ENCODE data around the gene ARMC2.

The ARMC2 gene

GRCh38 chr6:108836061-108836460, 12.2 kb upstream of the ARMC2 start:
- Histone ChIP-seq H3K36me3 (ENCODE audit: insufficient read depth, low read length) (no peaks in the 10 kb centered on the region), H3K9me3 (ENCODE audit: insufficient read depth, low read depth, low read length) (no peaks in the 10 kb centered on the region), H3K4me1 (ENCODE audit: insufficient read depth, low read length, poor library complexity, severe bottlenecking) (peaks cover 31% of the 10 kb centered on the region), H3K9me2 (replicated peaks; ENCODE audit: low read depth, low read length) (no peaks in the 10 kb centered on the region), H3K4me2 (ENCODE audit: low read depth, low read length, poor library complexity, severe bottlenecking) (no peak overlapping the region), H3F3A (ENCODE audit: low read depth) (no peaks in the 10 kb centered on the region), H3K27me3 (ENCODE audit: insufficient read depth, low read length, poor library complexity, severe bottlenecking) (no peaks in the 10 kb centered on the region), H3K79me2 (ENCODE audit: insufficient read depth, low read length) (no peaks in the 10 kb centered on the region), H3K9ac (ENCODE audit: low read depth, low read length, poor library complexity, severe bottlenecking) (no peak overlapping the region), H3K4me3 (ENCODE audit: low read length, poor library complexity, severe bottlenecking) (no peak overlapping the region), H4K20me1 (ENCODE audit: insufficient read depth, low read length, poor library complexity, severe bottlenecking) (no peaks in the 10 kb centered on the region), H2AFZ (ENCODE audit: low read length) (no peak overlapping the region)
- TF ChIP-seq EZH2phosphoT487 (IDR thresholded peaks at IDR 0.05; ENCODE audit: borderline replicate concordance) (no peak), CTCF (conservative IDR thresholded peaks at IDR 0.05; ENCODE audit: low read length) (no peak)

GRCh38 chr6:108837236-108837971, 10.8 kb upstream of the ARMC2 start:
- no peaks in the 10 kb centered on the region for H3K9me3 ChIP-seq (ENCODE audit: insufficient read depth, low read depth, low read length)
- peak overlapping the region; percentile 68 for H2AFZ ChIP-seq (ENCODE audit: low read length)
- peak overlapping the region; percentile 27 for H3K4me3 ChIP-seq (ENCODE audit: low read length, poor library complexity, severe bottlenecking)
- no peaks in the 10 kb centered on the region for H3K36me3 ChIP-seq (ENCODE audit: insufficient read depth, low read length)
- H3K9me2 ChIP-seq (replicated peaks; ENCODE audit: low read depth, low read length) = no peaks in the 10 kb centered on the region
- no peaks in the 10 kb centered on the region for H3F3A ChIP-seq (ENCODE audit: low read depth)
- H3K4me1 ChIP-seq (ENCODE audit: insufficient read depth, low read length, poor library complexity, severe bottlenecking) = peaks cover 31% of the 10 kb centered on the region
- peak overlapping the region; percentile 35 for H3K9ac ChIP-seq (ENCODE audit: low read depth, low read length, poor library complexity, severe bottlenecking)
- H4K20me1 ChIP-seq (ENCODE audit: insufficient read depth, low read length, poor library complexity, severe bottlenecking) = no peaks in the 10 kb centered on the region
- H3K27me3 ChIP-seq (ENCODE audit: insufficient read depth, low read length, poor library complexity, severe bottlenecking) = no peaks in the 10 kb centered on the region
- TF ChIP-seq EZH2phosphoT487 (IDR thresholded peaks at IDR 0.05; ENCODE audit: borderline replicate concordance) = no peak
- no peak for TF ChIP-seq CTCF (conservative IDR thresholded peaks at IDR 0.05; ENCODE audit: low read length)
- H3K79me2 ChIP-seq (ENCODE audit: insufficient read depth, low read length) = no peaks in the 10 kb centered on the region
- peak overlapping the region; percentile 69 for H3K4me2 ChIP-seq (ENCODE audit: low read depth, low read length, poor library complexity, severe bottlenecking)

GRCh38 chr6:108838101-108838717, 10.0 kb upstream of the ARMC2 start:
- Histone ChIP-seq H3K9ac (ENCODE audit: low read depth, low read length, poor library complexity, severe bottlenecking) (peak overlapping the region; percentile 35), H3K4me1 (ENCODE audit: insufficient read depth, low read length, poor library complexity, severe bottlenecking) (peaks cover 31% of the 10 kb centered on the region), H3K4me2 (ENCODE audit: low read depth, low read length, poor library complexity, severe bottlenecking) (peak overlapping the region; percentile 69)

More at GRCh38 chr6:108838101-108838717, 10.0 kb upstream of the ARMC2 start:
- H3K27me3 ChIP-seq (ENCODE audit: insufficient read depth, low read length, poor library complexity, severe bottlenecking) = no peaks in the 10 kb centered on the region
- no peaks in the 10 kb centered on the region for H3K9me2 ChIP-seq (replicated peaks; ENCODE audit: low read depth, low read length)
- TF ChIP-seq CTCF (conservative IDR thresholded peaks at IDR 0.05; ENCODE audit: low read length) (peak; percentile 53), EZH2phosphoT487 (IDR thresholded peaks at IDR 0.05; ENCODE audit: borderline replicate concordance) (no peak)
- H4K20me1 ChIP-seq (ENCODE audit: insufficient read depth, low read length, poor library complexity, severe bottlenecking) = no peaks in the 10 kb centered on the region
- peak overlapping the region; percentile 27 for H3K4me3 ChIP-seq (ENCODE audit: low read length, poor library complexity, severe bottlenecking)
- H3F3A ChIP-seq (ENCODE audit: low read depth) = no peaks in the 10 kb centered on the region
- no peaks in the 10 kb centered on the region for H3K9me3 ChIP-seq (ENCODE audit: insufficient read depth, low read depth, low read length)
- no peaks in the 10 kb centered on the region for H3K79me2 ChIP-seq (ENCODE audit: insufficient read depth, low read length)
- peak overlapping the region; percentile 68; the same call in 1 of the 2 replicates for H2AFZ ChIP-seq (ENCODE audit: low read length)
- H3K36me3 ChIP-seq (ENCODE audit: insufficient read depth, low read length) = no peaks in the 10 kb centered on the region
